ENCODE data around the gene KRT17. TPM values are rescaled to one million over a fixed set of nuclear protein-coding genes. Genes with fewer than 3 reads are reported as not detected.
A peak's percentile ranks its signal among the peaks of the same experiment; 100 is the strongest.
"Not testable (repeated sequence)": the region's sequence is repeated elsewhere in the genome, so short reads cannot be mapped to it uniquely, and the experiment has no call there.

Gene KRT17
- polyA plus RNA-seq, 1 donor (not counting 4 experiments of a cell fraction or from before 2014, with no cell fraction given): 8,666 TPM

DNA sequence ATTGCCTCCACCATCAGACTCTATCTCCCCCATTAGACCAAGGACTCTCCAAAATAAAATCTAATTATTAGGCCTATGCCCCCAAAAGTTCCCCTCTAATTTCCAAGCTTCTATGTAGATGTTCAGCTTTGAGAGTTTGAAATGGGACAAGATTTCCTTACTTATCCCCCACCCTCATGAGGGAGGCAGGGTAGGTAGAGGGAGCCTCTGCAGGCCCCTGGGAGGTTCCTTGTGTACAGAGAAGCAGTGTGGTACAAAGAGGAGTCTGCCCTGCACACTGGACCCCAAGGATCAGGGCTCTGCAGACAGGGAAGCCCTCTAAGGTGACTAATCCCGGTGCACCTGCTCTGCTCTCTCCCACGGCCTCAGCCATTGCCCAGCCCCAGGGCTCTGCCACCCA, 2.5 kb downstream of the KRT17 start:
- dilution Hi-C loops (cut with MboI; ENCODE audit: extremely low pct_ligation_motif_present, low sequenced_read_pairs): no loop called here
- Histone ChIP-seq H3K9ac (ENCODE audit: control insufficient read depth, extremely low read depth, insufficient read depth, low read length) (peak overlapping the region; percentile 89), H3K9me1 (ENCODE audit: control insufficient read depth, extremely low read depth, insufficient read depth, low read length) (no peaks in the 10 kb centered on the region), H3K27me3 (ENCODE audit: control insufficient read depth, extremely low read depth, insufficient read depth, low read length) (no peaks in the 10 kb centered on the region), H2AFZ (ENCODE audit: control insufficient read depth, low read length) (no peak overlapping the region), H3K4me1 (ENCODE audit: control insufficient read depth, extremely low read depth, insufficient read depth, low read length) (peaks cover 40% of the 10 kb centered on the region), H3K27ac (ENCODE audit: control insufficient read depth, insufficient read depth, low read length) (no peak overlapping the region), H3K4me2 (ENCODE audit: control insufficient read depth, extremely low read depth, insufficient read depth, low read depth, low read length) (peak overlapping the region; percentile 41), H4K20me1 (ENCODE audit: control insufficient read depth, extremely low read depth, insufficient read depth, low read length) (no peaks in the 10 kb centered on the region), H3K79me2 (ENCODE audit: control insufficient read depth, insufficient read depth, low read length) (peaks cover 15% of the 10 kb centered on the region), H3K9me3 (ENCODE audit: control insufficient read depth, low read depth, low read length) (no peaks in the 10 kb centered on the region), H3K4me3 (ENCODE audit: control insufficient read depth in 2 of 3, extremely low read depth in 1 of 3, insufficient read depth in 2 of 3, low read depth in 1 of 3, low read length in 3 of 3) (peak overlapping the region; percentile 22 to 80 (median 51)), H3K36me3 (ENCODE audit: control insufficient read depth in 2 of 2, extremely low read depth in 1 of 2, insufficient read depth in 2 of 2, low read length in 2 of 2) (peaks cover 3 to 20% of the 10 kb centered on the region in 2 experiments)
- TF ChIP-seq, protein P1, sequence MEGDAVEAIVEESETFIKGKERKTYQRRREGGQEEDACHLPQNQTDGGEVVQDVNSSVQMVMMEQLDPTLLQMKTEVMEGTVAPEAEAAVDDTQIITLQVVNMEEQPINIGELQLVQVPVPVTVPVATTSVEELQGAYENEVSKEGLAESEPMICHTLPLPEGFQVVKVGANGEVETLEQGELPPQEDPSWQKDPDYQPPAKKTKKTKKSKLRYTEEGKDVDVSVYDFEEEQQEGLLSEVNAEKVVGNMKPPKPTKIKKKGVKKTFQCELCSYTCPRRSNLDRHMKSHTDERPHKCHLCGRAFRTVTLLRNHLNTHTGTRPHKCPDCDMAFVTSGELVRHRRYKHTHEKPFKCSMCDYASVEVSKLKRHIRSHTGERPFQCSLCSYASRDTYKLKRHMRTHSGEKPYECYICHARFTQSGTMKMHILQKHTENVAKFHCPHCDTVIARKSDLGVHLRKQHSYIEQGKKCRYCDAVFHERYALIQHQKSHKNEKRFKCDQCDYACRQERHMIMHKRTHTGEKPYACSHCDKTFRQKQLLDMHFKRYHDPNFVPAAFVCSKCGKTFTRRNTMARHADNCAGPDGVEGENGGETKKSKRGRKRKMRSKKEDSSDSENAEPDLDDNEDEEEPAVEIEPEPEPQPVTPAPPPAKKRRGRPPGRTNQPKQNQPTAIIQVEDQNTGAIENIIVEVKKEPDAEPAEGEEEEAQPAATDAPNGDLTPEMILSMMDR (optimal IDR thresholded peaks at IDR 0.05 in 1 of 3, IDR thresholded peaks at IDR 0.05 in 1 of 3, conservative IDR thresholded peaks at IDR 0.05 in 1 of 3; ENCODE audit: extremely low read depth in 1 of 3, insufficient read depth in 2 of 3, low read length in 3 of 3): no peak
- TF ChIP-seq EZH2 (IDR thresholded peaks at IDR 0.05; ENCODE audit: low read length): no peak
- no peak for FAIRE-seq
- no peak for DNase-seq (ENCODE audit: low read depth, low spot score)

DNA sequence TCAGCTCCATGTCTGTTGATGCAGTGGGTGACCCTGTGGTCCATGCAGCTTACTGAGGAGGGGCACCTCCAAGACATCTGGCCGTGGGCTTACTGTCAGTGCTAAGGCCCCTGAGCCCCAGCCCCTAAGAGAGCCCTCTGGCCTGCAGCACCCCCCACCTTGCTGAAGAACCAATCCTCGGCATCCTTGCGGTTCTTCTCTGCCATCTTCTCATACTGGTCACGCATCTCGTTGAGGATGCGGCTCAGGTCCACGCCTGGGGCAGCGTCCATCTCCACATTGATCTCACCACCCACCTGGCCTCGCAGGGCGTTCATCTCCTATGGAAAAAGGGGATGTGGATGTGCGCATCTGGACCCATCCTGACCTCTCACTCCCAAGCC, 2.9 kb downstream of the KRT17 start:
- not testable (repeated sequence) for H3K27ac ChIP-seq (ENCODE audit: control insufficient read depth, insufficient read depth, low read length)
- H3K4me1 ChIP-seq (ENCODE audit: control insufficient read depth, extremely low read depth, insufficient read depth, low read length): peaks cover 40% of the 10 kb centered on the region

More for the DNA sequence above, 2.9 kb downstream of the KRT17 start:
- H3K9me1 ChIP-seq (ENCODE audit: control insufficient read depth, extremely low read depth, insufficient read depth, low read length); FAIRE-seq; H3K27me3 ChIP-seq (ENCODE audit: control insufficient read depth, extremely low read depth, insufficient read depth, low read length); H3K9me3 ChIP-seq (ENCODE audit: control insufficient read depth, low read depth, low read length); H2AFZ ChIP-seq (ENCODE audit: control insufficient read depth, low read length); DNase-seq (ENCODE audit: low read depth, low spot score); H3K9ac ChIP-seq (ENCODE audit: control insufficient read depth, extremely low read depth, insufficient read depth, low read length); H4K20me1 ChIP-seq (ENCODE audit: control insufficient read depth, extremely low read depth, insufficient read depth, low read length); dilution Hi-C loops (cut with MboI; ENCODE audit: extremely low pct_ligation_motif_present, low sequenced_read_pairs): not testable (repeated sequence)
- Histone ChIP-seq H3K4me3 (ENCODE audit: control insufficient read depth in 2 of 3, extremely low read depth in 1 of 3, insufficient read depth in 2 of 3, low read depth in 1 of 3, low read length in 3 of 3) (peak overlapping the region in 2 of 3 experiments; percentile 51 to 80), H3K36me3 (ENCODE audit: control insufficient read depth in 2 of 2, extremely low read depth in 1 of 2, insufficient read depth in 2 of 2, low read length in 2 of 2) (peaks cover 3 to 20% of the 10 kb centered on the region in 2 experiments), H3K79me2 (ENCODE audit: control insufficient read depth, insufficient read depth, low read length) (peaks cover 15% of the 10 kb centered on the region), H3K4me2 (ENCODE audit: control insufficient read depth, extremely low read depth, insufficient read depth, low read depth, low read length) (peak overlapping the region; percentile 60)

Measured in keratinocyte (primary cell).